Right hindlimb (tissue), 1 donor: ENCODE results near the gene FAM234B.

ENCODE experiments used
- DNase-seq: peaks from one replicate; pipeline ENCODE4 v3.0.0-alpha.2; 2018

FAM234B gene

DNA sequence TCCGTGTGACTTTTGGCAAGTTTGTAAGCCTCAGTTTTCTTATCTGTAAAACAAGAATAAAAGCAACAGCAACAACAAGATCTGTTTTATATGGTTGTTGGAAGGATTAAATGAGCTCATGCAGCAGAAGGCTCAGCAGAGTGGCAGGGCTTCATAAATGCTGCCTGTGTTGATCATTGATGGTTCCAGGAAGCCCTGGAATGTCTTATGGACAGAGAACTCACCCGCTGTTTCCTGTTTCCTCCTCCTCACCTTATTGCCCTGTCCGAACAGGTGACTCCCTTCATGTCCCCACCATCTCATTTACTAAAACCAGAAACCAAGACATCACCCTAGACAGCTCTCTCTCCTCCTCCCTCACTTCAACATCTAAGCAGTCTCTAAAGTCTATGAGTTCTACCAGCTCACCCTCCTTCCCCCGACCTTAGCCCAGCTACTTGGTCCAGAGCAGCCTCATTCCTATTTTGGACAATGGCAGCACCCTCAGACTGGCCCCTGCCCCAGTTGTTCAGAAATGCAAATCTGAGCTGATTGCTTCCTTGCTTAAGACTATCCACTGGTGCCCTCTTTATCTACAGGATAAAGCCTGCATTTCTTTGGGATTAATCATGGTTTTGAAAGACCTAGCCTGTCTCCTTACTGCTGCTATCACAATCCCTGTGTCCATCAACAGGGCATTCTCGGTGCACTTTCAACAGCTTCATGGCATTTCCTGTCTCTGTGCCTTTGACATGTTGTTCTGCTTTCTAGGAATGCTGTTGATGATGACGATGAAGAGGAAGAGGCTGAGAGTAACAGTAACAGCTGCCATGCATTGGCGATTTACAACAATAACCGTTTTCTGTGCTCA, 80.7 kb downstream of the FAM234B start:
- DNase-seq: no peak

DNA sequence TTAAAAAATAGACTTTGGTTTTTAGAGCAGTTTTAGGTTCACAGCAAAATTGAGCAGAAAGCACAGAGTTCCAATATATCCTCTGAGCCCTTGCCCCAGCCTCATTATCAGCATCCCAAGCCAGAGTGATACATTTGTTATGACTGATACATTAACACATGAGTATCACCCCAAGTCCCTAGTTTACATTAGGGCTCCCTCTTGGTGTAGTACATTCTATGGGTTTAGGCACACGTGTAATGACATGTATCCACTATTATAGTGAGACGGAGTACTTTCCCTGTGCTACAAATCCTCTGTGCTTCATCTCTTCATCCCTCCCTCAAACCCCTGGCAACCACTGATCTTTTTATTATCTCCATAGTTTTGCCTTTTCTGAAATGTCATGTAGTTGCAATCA, 81.8 kb downstream of the FAM234B start:
- no peak for DNase-seq

- DNase-seq: no peak
These were observed 82.3 kb downstream of the FAM234B start for GRCh38 chr12:13126494-13126893.

DNA sequence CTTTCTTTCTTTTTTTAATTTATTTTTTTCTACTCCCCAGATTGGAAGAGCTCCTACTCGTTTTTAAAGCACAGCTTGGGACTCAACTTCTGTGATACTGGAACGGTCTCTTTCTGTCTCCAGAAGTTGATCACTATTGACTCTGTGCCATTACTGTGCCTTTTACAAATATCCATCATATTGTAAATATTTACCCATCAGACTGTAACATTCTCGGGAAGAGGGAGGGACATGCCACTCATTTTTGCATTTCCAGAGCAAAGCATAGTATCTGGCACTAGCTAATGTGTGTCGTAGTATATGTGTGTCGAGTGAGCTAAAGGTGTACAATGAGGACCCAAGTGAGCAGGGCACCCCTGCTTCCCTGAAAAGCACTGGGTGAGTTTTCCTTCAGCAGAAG, 83.3 kb downstream of the FAM234B start:
- DNase-seq: no peak

- DNase-seq: no peak
These were observed 84.2 kb downstream of the FAM234B start for GRCh38 chr12:13128291-13128965.

DNA sequence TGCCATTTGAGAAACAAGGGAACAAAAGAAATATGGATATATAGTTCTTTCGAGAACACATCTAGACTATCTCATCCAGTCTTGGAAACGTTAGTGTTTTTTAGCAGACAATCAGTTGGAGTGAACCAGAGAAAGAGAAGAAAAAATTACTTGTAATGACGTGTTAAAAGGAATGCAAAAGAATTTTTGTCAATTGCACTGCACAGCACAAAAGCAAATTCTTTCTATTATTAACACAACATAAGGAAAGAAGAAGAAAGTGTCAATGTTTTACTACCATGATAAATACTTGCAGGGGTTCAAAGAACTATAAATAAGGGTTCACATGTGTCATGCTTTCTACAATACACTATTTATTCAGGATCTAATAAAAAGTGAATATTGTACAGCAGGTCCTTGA, 86.8 kb downstream of the FAM234B start:
- no peak for DNase-seq
